H9 (cell line): ENCODE measurements around the gene GRID1. TPM values are rescaled to one million over a fixed set of nuclear protein-coding genes. Genes with fewer than 3 reads are reported as not detected.
A peak's percentile ranks its signal among the peaks of the same experiment; 100 is the strongest.

Source experiments
- DNase-seq: peaks from one replicate; pipeline ENCODE4 v3.0.0-alpha.2; 2017
- H2AFZ ChIP-seq: one replicate; pipeline ENCODE4 v1.6.1; 2013; ENCODE audit warnings: mild to moderate bottlenecking, low read length, control low read depth, moderate library complexity
- H2AK5ac ChIP-seq: 2 replicates; pipeline ENCODE4 v1.6.1; 2013; ENCODE audit warnings: low read length, control low read depth, mixed read lengths; ENCODE audit not compliant: insufficient read length
- H2BK120ac ChIP-seq: one replicate; pipeline ENCODE4 v1.6.1; 2013; ENCODE audit warnings: low read depth, mild to moderate bottlenecking, low read length, control low read depth, inconsistent platforms; ENCODE audit not compliant: poor library complexity, severe bottlenecking
- H2BK12ac ChIP-seq: 2 replicates; pipeline ENCODE4 v1.6.1; 2013; ENCODE audit warnings: low read length, control low read depth, mixed read lengths, low read depth; ENCODE audit not compliant: insufficient read length
- H2BK15ac ChIP-seq: 2 replicates; pipeline ENCODE4 v1.6.1; 2013; ENCODE audit warnings: low read depth, low read length, control low read depth
- H2BK20ac ChIP-seq: one replicate; pipeline ENCODE4 v1.6.1; 2013; ENCODE audit warnings: low read depth, mild to moderate bottlenecking, low read length, control low read depth, inconsistent platforms; ENCODE audit not compliant: poor library complexity, severe bottlenecking
- H2BK5ac ChIP-seq: 2 replicates; pipeline ENCODE4 v1.6.1; 2013; ENCODE audit warnings: low read length, control low read depth, mixed read lengths; ENCODE audit not compliant: insufficient read length
- H3K14ac ChIP-seq: 2 replicates; pipeline ENCODE4 v1.6.1; 2013; ENCODE audit warnings: low read length, control low read depth; ENCODE audit not compliant: insufficient read depth
- H3K18ac ChIP-seq: 2 replicates; pipeline ENCODE4 v1.6.1; 2013; ENCODE audit warnings: low read depth, mild to moderate bottlenecking, mixed read lengths, low read length, control low read depth; ENCODE audit not compliant: insufficient read length
- H3K23ac ChIP-seq: 2 replicates; pipeline ENCODE4 v1.6.1; 2013; ENCODE audit warnings: low read length, control low read depth, mixed read lengths, low read depth; ENCODE audit not compliant: insufficient read length
- H3K23me2 ChIP-seq: 2 replicates; pipeline ENCODE4 v1.6.1; 2013; ENCODE audit warnings: low read depth, mild to moderate bottlenecking, mixed read lengths, low read length, control low read depth; ENCODE audit not compliant: insufficient read length, poor library complexity, severe bottlenecking
- H3K27ac ChIP-seq: 2 replicates; pipeline ENCODE4 v1.5.1; 2013; ENCODE audit warnings: low read length, control low read depth, mixed read lengths, low read depth; ENCODE audit not compliant: insufficient read length
- H3K27me3 ChIP-seq: 2 replicates; pipeline ENCODE4 v1.6.1; 2013; ENCODE audit warnings: low read length, control low read depth, inconsistent platforms; ENCODE audit not compliant: insufficient read depth
- H3K4ac ChIP-seq: 2 replicates; pipeline ENCODE4 v1.6.1; 2013; ENCODE audit warnings: low read depth, mild to moderate bottlenecking, control low read depth, inconsistent platforms, low read length, moderate library complexity
- H3K4me1 ChIP-seq: 2 replicates; pipeline ENCODE4 v1.6.1; 2013; ENCODE audit warnings: low read length, control low read depth, inconsistent platforms; ENCODE audit not compliant: insufficient read depth
- H3K4me2 ChIP-seq: 2 replicates; pipeline ENCODE4 v1.6.1; 2013; ENCODE audit warnings: low read length, control low read depth, mixed read lengths; ENCODE audit not compliant: insufficient read length, insufficient read depth
- H3K56ac ChIP-seq: 2 replicates; pipeline ENCODE4 v1.6.1; 2013; ENCODE audit warnings: low read depth, mild to moderate bottlenecking, mixed read lengths, low read length, control low read depth; ENCODE audit not compliant: insufficient read length
- H3K79me1 ChIP-seq: 2 replicates; pipeline ENCODE4 v1.6.1; 2013; ENCODE audit warnings: low read depth, mild to moderate bottlenecking, moderate library complexity, low read length, control low read depth, inconsistent platforms; ENCODE audit not compliant: insufficient read depth, poor library complexity, severe bottlenecking
- H3K79me2 ChIP-seq: 2 replicates; pipeline ENCODE4 v1.6.1; 2013; ENCODE audit warnings: low read length, control low read depth, inconsistent platforms; ENCODE audit not compliant: insufficient read depth
- H3K9ac ChIP-seq: 2 replicates; pipeline ENCODE4 v1.6.1; 2013; ENCODE audit warnings: low read length, control low read depth, mixed read lengths; ENCODE audit not compliant: insufficient read length; ENCODE audit errors: extremely low read depth
- H3K9me3 ChIP-seq: one replicate; pipeline ENCODE4 v1.6.1; 2013; ENCODE audit warnings: low read depth, low read length, inconsistent platforms; ENCODE audit not compliant: control insufficient read depth
- H3T11ph ChIP-seq: one replicate; pipeline ENCODE4 v1.6.1; 2013; ENCODE audit warnings: mild to moderate bottlenecking, low read length, control low read depth, inconsistent platforms
- H4K20me1 ChIP-seq: one replicate; pipeline ENCODE4 v1.6.1; 2013; ENCODE audit not compliant: control insufficient read depth, insufficient read length, insufficient read depth
- H4K5ac ChIP-seq: 2 replicates; pipeline ENCODE4 v1.6.1; 2013; ENCODE audit warnings: low read depth, mild to moderate bottlenecking, mixed read lengths, low read length, control low read depth; ENCODE audit not compliant: insufficient read length
- H4K8ac ChIP-seq: replicated peaks from 2 replicates; pipeline ENCODE4 v1.6.1; 2013; ENCODE audit warnings: low read length, control low read depth, mixed read lengths, low read depth; ENCODE audit not compliant: insufficient read length
- H4K91ac ChIP-seq: 2 replicates; pipeline ENCODE4 v1.6.1; 2013; ENCODE audit warnings: low read depth, mild to moderate bottlenecking, moderate library complexity, mixed read lengths, low read length, control low read depth; ENCODE audit not compliant: insufficient read length
- H3K27ac Mint-ChIP-seq, 3 experiments: 2 replicates in 2 of 3; 3 replicates in 1 of 3; pipeline ENCODE4 v1.8.0; 2020 to 2021; ENCODE audit warnings: mixed read lengths in 3 of 3, mild to moderate bottlenecking in 1 of 3, moderate library complexity in 1 of 3
- H3K27me3 Mint-ChIP-seq: 2 replicates; pipeline ENCODE4 v1.8.0; 2021; ENCODE audit warnings: low read depth, mild to moderate bottlenecking, moderate library complexity, mixed read lengths
- H3K36me3 Mint-ChIP-seq, 3 experiments: 2 replicates in 2 of 3; 3 replicates in 1 of 3; pipeline ENCODE4 v1.8.0; 2020 to 2021; ENCODE audit warnings: low read depth in 3 of 3, mixed read lengths in 3 of 3; ENCODE audit not compliant: insufficient read depth in 1 of 3
- H3K4me1 Mint-ChIP-seq, 2 experiments: 2 replicates each; pipeline ENCODE4 v1.8.0; 2020; ENCODE audit warnings: mixed read lengths in 2 of 2
- H3K4me3 Mint-ChIP-seq, 2 experiments: 2 replicates in 1 of 2; 3 replicates in 1 of 2; pipeline ENCODE4 v1.8.0; 2020 to 2021; ENCODE audit warnings: mild to moderate bottlenecking in 2 of 2, mixed read lengths in 2 of 2, moderate library complexity in 1 of 2
- H3K9me3 Mint-ChIP-seq, 2 experiments: 2 replicates in 1 of 2; 3 replicates in 1 of 2; pipeline ENCODE4 v1.8.0; 2020; ENCODE audit warnings: mild to moderate bottlenecking in 2 of 2, mixed read lengths in 2 of 2, moderate library complexity in 1 of 2
- WGBS: extraction: QIAGEN DNeasy Blood & Tissue Kit; methylation state at CpG from one replicate; pipeline ENCODE4 v1.1.7; 2013; ENCODE audit warnings: missing lambda C conversion rate, low lambda C conversion rate, mixed read lengths; ENCODE audit not compliant: insufficient read length; ENCODE audit errors: extremely low coverage; 5-methylcytosine and 5-hydroxymethylcytosine counted together
- total RNA-seq: library from RNA; stranded (reverse); gene quantifications from 2 replicates; pipeline ENCODE4 v1.2.1, GENCODE V29; 2021
- TF ChIP-seq, protein P1 (sequence below): fragments of 200-600 bp; sonication (generic); conservative IDR thresholded peaks from 3 replicates; pipeline ENCODE4 v1.8.0; 2021; ENCODE audit warnings: antibody characterized with exemption, mild to moderate bottlenecking

The GRID1 gene
- total RNA-seq, 1 experiment from 2014 or later = 0.35 TPM

DNA sequence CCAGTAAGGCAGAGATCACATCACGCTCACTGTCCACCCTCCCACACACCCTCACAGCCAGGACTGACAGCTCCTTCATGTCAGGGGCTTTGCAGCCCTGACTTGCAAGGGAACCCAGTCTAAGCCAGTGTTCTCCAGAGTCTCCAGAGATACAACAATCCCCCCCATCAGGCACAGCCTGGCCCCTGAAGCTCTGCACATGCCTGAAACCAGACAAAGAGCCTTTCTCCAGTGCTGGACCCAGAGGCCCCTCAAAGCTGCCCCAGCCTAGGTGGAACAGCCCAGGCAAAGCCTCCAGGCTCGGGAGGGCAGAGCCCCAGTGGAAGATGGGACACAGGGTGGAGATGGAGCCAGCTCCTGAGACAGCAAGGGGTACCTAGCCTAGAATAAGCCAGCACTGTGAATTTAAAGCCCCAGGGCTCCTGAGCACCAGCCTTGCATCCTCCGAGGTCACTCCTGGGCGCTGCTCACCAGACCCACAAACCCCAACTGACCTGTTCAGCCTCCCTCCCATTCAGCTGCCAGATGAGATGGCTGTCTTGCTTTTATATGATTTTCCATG lies 50.2 kb downstream of the GRID1 start:
- Histone ChIP-seq H2BK15ac (no peak overlapping the region), H2BK5ac (no peak overlapping the region), H3K4me1 (no peaks in the 10 kb centered on the region), H4K5ac (no peak overlapping the region), H2BK12ac (no peak overlapping the region), H3K27me3 (no peaks in the 10 kb centered on the region), H3K14ac (no peak overlapping the region; the same call in 1 of the 2 replicates), H3K23ac (no peak overlapping the region), H3K9ac (no peak overlapping the region), H2AK5ac (no peak overlapping the region), H2AFZ (no peak overlapping the region), H3K23me2 (no peaks in the 10 kb centered on the region), H4K20me1 (no peaks in the 10 kb centered on the region), H2BK120ac (no peak overlapping the region), H3K79me2 (no peaks in the 10 kb centered on the region), H4K91ac (no peak overlapping the region), H3K4me2 (no peak overlapping the region), H2BK20ac (no peak overlapping the region), H3K27ac (no peak overlapping the region), H3K18ac (no peak overlapping the region), H3T11ph (no peak overlapping the region), H3K9me3 (no peaks in the 10 kb centered on the region), H3K56ac (no peak overlapping the region), H3K79me1 (no peaks in the 10 kb centered on the region), H3K4ac (no peak overlapping the region), H4K8ac (no peak overlapping the region)
- Mint-ChIP-seq H3K9me3 (no peaks in the 10 kb centered on the region; a peak in 1 of 5 replicates), H3K27me3 (no peaks in the 10 kb centered on the region; the same call in none of the 2 replicates), H3K27ac (peak overlapping the region in 1 of 3 experiments; percentile 46; a peak in 1 of 7 replicates), H3K4me3 (no peak overlapping the region), H3K4me1 (peaks cover 8 to 17% of the 10 kb centered on the region in 2 experiments), H3K36me3 (no peaks in the 10 kb centered on the region; a peak in 1 of 7 replicates)
- WGBS = no CpG with 5 or more reads among the region's 4 CpGs
- peak; percentile 14 for DNase-seq
- TF ChIP-seq, protein P1, sequence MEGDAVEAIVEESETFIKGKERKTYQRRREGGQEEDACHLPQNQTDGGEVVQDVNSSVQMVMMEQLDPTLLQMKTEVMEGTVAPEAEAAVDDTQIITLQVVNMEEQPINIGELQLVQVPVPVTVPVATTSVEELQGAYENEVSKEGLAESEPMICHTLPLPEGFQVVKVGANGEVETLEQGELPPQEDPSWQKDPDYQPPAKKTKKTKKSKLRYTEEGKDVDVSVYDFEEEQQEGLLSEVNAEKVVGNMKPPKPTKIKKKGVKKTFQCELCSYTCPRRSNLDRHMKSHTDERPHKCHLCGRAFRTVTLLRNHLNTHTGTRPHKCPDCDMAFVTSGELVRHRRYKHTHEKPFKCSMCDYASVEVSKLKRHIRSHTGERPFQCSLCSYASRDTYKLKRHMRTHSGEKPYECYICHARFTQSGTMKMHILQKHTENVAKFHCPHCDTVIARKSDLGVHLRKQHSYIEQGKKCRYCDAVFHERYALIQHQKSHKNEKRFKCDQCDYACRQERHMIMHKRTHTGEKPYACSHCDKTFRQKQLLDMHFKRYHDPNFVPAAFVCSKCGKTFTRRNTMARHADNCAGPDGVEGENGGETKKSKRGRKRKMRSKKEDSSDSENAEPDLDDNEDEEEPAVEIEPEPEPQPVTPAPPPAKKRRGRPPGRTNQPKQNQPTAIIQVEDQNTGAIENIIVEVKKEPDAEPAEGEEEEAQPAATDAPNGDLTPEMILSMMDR = no peak
